PC-9 (cell line): ENCODE results near the gene CRTC3.

Source experiments
- CTCF ChIP-seq: fragments of 200-600 bp; sonication (generic); conservative IDR thresholded peaks from 2 replicates; pipeline ENCODE4 v1.6.1; 2017; ENCODE audit warnings: mixed run types, antibody characterized with exemption, mild to moderate bottlenecking, moderate library complexity
- EZH2 ChIP-seq: fragments of 200-600 bp; sonication (generic); IDR thresholded peaks from 2 replicates; pipeline ENCODE4 v1.8.0; 2017; ENCODE audit warnings: antibody characterized with exemption, low read depth

- TF ChIP-seq CTCF (no peak), EZH2 (no peak)
Measured at GRCh38 chr15:90500171-90500570, 29.6 kb upstream of the CRTC3 start.
